GM06990 (cell line): ENCODE results near the gene KRT25.

Source experiments
- DNase-seq: peaks from one replicate; pipeline ENCODE4 v3.0.0-alpha.2; 2011; ENCODE audit not compliant: insufficient read length; ENCODE audit errors: extremely low read depth
- H3K27me3 ChIP-seq: replicated peaks from 2 replicates; pipeline ENCODE4 v1.6.0; 2011; ENCODE audit warnings: low read length; ENCODE audit not compliant: control insufficient read depth, insufficient read depth
- H3K36me3 ChIP-seq: 2 replicates; pipeline ENCODE4 v1.5.1; 2011; ENCODE audit warnings: low read length; ENCODE audit not compliant: control insufficient read depth, insufficient read depth
- H3K4me3 ChIP-seq: replicated peaks from 2 replicates; pipeline ENCODE4 v1.5.1; 2011; ENCODE audit warnings: low read depth, mild to moderate bottlenecking, control low read depth, low read length
- CTCF ChIP-seq: IDR thresholded peaks from 2 replicates; pipeline ENCODE4 v1.5.1; 2011; ENCODE audit warnings: low read length, control low read depth, mild to moderate bottlenecking, inconsistent platforms; ENCODE audit not compliant: insufficient read depth, poor library complexity, severe bottlenecking

The KRT25 gene

GRCh38 chr17:40703652-40704051, 51.5 kb downstream of the KRT25 start, which contains the start of gene KRT24:
Gene KRT24 (minus strand): TSS chr17:40703752. CDS start chr17:40703693, 59 bp downstream.
- H3K27me3 ChIP-seq = no peaks in the 10 kb centered on the region; the same call in 1 of the 2 replicates
- H3K36me3 ChIP-seq = no peaks in the 10 kb centered on the region
- no peak within 1 kb of the TSS for H3K4me3 ChIP-seq
- DNase-seq = no peak
- no peak for TF ChIP-seq CTCF

GRCh38 chr17:40702271-40702670, 52.9 kb downstream of the KRT25 start:
- no peak for TF ChIP-seq CTCF
- no peaks in the 10 kb centered on the region for H3K36me3 ChIP-seq
- no peaks in the 10 kb centered on the region; the same call in 1 of the 2 replicates for H3K27me3 ChIP-seq

GRCh38 chr17:40699853-40700252, 55.3 kb downstream of the KRT25 start:
- no peak for DNase-seq
- TF ChIP-seq CTCF = no peak
- Histone ChIP-seq H3K36me3 (no peaks in the 10 kb centered on the region), H3K27me3 (no peaks in the 10 kb centered on the region; the same call in 1 of the 2 replicates), H3K4me3 (no peak overlapping the region)

More at GRCh38 chr17:40702271-40702670, 52.9 kb downstream of the KRT25 start:
- DNase-seq = no peak
- H3K4me3 ChIP-seq = no peak overlapping the region

- Histone ChIP-seq H3K27me3 (no peaks in the 10 kb centered on the region; the same call in 1 of the 2 replicates), H3K36me3 (no peaks in the 10 kb centered on the region), H3K4me3 (no peak overlapping the region)
- no peak for DNase-seq
- no peak for TF ChIP-seq CTCF
Observed at GRCh38 chr17:40699371-40699770, 55.8 kb downstream of the KRT25 start.
